GM12878 (cell line): Measurements from ENCODE around the gene FARS2. TPM values are rescaled to one million over a fixed set of nuclear protein-coding genes. Genes with fewer than 3 reads are reported as not detected.

Experiments used
- ATAC-seq: fragments of 200-7000 bp; cut with Tn5 transposase; 3 replicates; pipeline ENCODE4 v1.9.1; 2020; ENCODE audit warnings: mild to moderate bottlenecking, moderate library complexity
- BruUV-seq: library from RNA; stranded (reverse); fragments of 400-500 nt; replicated peaks from 2 replicates; lab custom pipeline; 2021; lab: Mats Ljungman, UMichigan
- CTCF ChIA-PET: fragments of 300-600 bp; sonication (Branson Sonifier 250); formaldehyde crosslinking; extraction: SDS; loops from one replicate; lab custom pipeline; 2021; ENCODE audit warnings: inconsistent platforms; lab: Yijun Ruan, JAX
- POLR2A ChIA-PET: fragments of 350-600 bp; formaldehyde crosslinking; extraction: SDS; loops from one replicate; lab custom pipeline; 2021; ENCODE audit warnings: inconsistent platforms; lab: Charles Lee
- RAD21 ChIA-PET: fragments of 300-600 bp; sonication (Branson Sonifier 250); formaldehyde crosslinking; loops from one replicate; lab custom pipeline; 2023; ENCODE audit warnings: antibody characterized with exemption; ENCODE audit not compliant: unreplicated experiment; lab: Charles Lee
- SMC1A ChIA-PET: fragments of 300-600 bp; sonication (Branson Sonifier 250); formaldehyde crosslinking; loops from one replicate; lab custom pipeline; 2023; ENCODE audit not compliant: unreplicated experiment, uncharacterized antibody; lab: Charles Lee
- DNase-seq: peaks from one replicate; pipeline ENCODE4 v3.0.0-alpha.2; 2011; ENCODE audit warnings: low read depth, low spot score
- FAIRE-seq: peaks from 3 replicates; lab custom pipeline; 2011; peaks lifted over from hg19 to GRCh38; lab: Jason Lieb, UNC
- H2AFZ ChIP-seq: 2 replicates; pipeline ENCODE4 v1.6.0; 2011; ENCODE audit warnings: low read depth, low read length, control low read depth; ENCODE audit not compliant: control insufficient read depth
- H3K27ac ChIP-seq: 2 replicates; pipeline ENCODE4 v1.5.1; 2011; ENCODE audit warnings: control low read depth; ENCODE audit not compliant: control insufficient read depth, insufficient read depth
- H3K27me3 ChIP-seq, 2 experiments: replicated peaks in 1 of 2; 2 replicates each; pipeline versions ENCODE4 v1.6.0 to v1.6.1; 2011; ENCODE audit warnings: low read length in 1 of 2; ENCODE audit not compliant: control insufficient read depth in 2 of 2, insufficient read depth in 2 of 2
- H3K36me3 ChIP-seq, 2 experiments: 2 replicates each; pipeline ENCODE4 v1.5.1; 2011; ENCODE audit warnings: low read length in 1 of 2; ENCODE audit not compliant: control insufficient read depth in 2 of 2, insufficient read depth in 2 of 2
- H3K4me1 ChIP-seq: 2 replicates; pipeline ENCODE4 v1.6.1; 2011; ENCODE audit warnings: mild to moderate bottlenecking, low read length, moderate library complexity, mixed read lengths; ENCODE audit not compliant: control insufficient read depth, insufficient read depth
- H3K4me2 ChIP-seq: 2 replicates; pipeline ENCODE4 v1.6.0; 2011; ENCODE audit warnings: control low read depth; ENCODE audit not compliant: control insufficient read depth, insufficient read depth
- H3K4me3 ChIP-seq: fragments of 200-600 bp; sonication (generic); 2 replicates; pipeline ENCODE4 v1.5.1; 2016
- H3K79me2 ChIP-seq: 2 replicates; pipeline ENCODE4 v1.6.0; 2011; ENCODE audit warnings: low read length; ENCODE audit not compliant: control insufficient read depth, insufficient read depth
- H3K9ac ChIP-seq: 2 replicates; pipeline ENCODE4 v1.8.0; 2011; ENCODE audit warnings: low read length, control low read depth, mixed read lengths; ENCODE audit not compliant: control insufficient read depth, insufficient read depth
- H3K9me3 ChIP-seq: replicated peaks from 3 replicates; pipeline ENCODE4 v1.5.1; 2011; ENCODE audit warnings: mild to moderate bottlenecking, low read length; ENCODE audit not compliant: control insufficient read depth, insufficient read depth
- H4K20me1 ChIP-seq: 2 replicates; pipeline ENCODE4 v1.6.0; 2011; ENCODE audit not compliant: control insufficient read depth, insufficient read depth
- BACH1 ChIP-seq: fragments of 450-650 bp; IDR thresholded peaks from 2 replicates; pipeline ENCODE4 v1.6.1; 2017; ENCODE audit warnings: mild to moderate bottlenecking, borderline replicate concordance
- BCL11A ChIP-seq: IDR thresholded peaks from 2 replicates; pipeline ENCODE4 v1.6.1; 2011; ENCODE audit warnings: low read depth, low read length
- BRCA1 ChIP-seq: IDR thresholded peaks from 2 replicates; pipeline ENCODE4 v1.6.1; 2011; ENCODE audit warnings: low read depth, low read length, improper control_type of control experiment
- CEBPB ChIP-seq, 2 experiments: fragments of 150-350 bp in 1 of 2; IDR thresholded peaks; 2 replicates each; pipeline ENCODE4 v1.6.1; 2012 to 2014; ENCODE audit warnings: low read depth in 2 of 2, low read length in 2 of 2, borderline replicate concordance in 1 of 2, inconsistent platforms in 1 of 2
- CHD4 ChIP-seq: fragments of 200-600 bp; sonication (generic); IDR thresholded peaks from 2 replicates; pipeline ENCODE4 v1.6.1; 2016; ENCODE audit warnings: mild to moderate bottlenecking
- HCFC1 ChIP-seq: fragments of 150-350 bp; IDR thresholded peaks from 2 replicates; pipeline ENCODE4 v1.6.1; 2014; ENCODE audit warnings: low read length
- JUNB ChIP-seq: IDR thresholded peaks from 2 replicates; pipeline ENCODE4 v1.6.1; 2016; ENCODE audit warnings: antibody characterized with exemption, mild to moderate bottlenecking
- KLF5 ChIP-seq: fragments of 450-650 bp; IDR thresholded peaks from 2 replicates; pipeline ENCODE4 v1.6.1; 2014; ENCODE audit warnings: mild to moderate bottlenecking; ENCODE audit not compliant: partially characterized antibody
- MEF2B ChIP-seq: fragments of 450-650 bp; IDR thresholded peaks from 2 replicates; pipeline ENCODE4 v1.6.1; 2018; ENCODE audit warnings: mild to moderate bottlenecking, moderate library complexity; ENCODE audit not compliant: partially characterized antibody, poor library complexity, severe bottlenecking
- NKRF ChIP-seq: fragments of 450-650 bp; conservative IDR thresholded peaks from 2 replicates; pipeline ENCODE4 v1.6.1; 2017; ENCODE audit warnings: mild to moderate bottlenecking, moderate library complexity
- NR2C2 ChIP-seq: IDR thresholded peaks from 2 replicates; pipeline ENCODE4 v1.6.1; 2011; ENCODE audit warnings: borderline replicate concordance, low read depth; ENCODE audit not compliant: control insufficient read depth, insufficient read length
- PML ChIP-seq: IDR thresholded peaks from 2 replicates; pipeline ENCODE4 v1.6.1; 2012; ENCODE audit warnings: low read length, inconsistent platforms
- SMARCA5 ChIP-seq: fragments of 450-650 bp; IDR thresholded peaks from 2 replicates; pipeline ENCODE4 v1.6.1; 2017; ENCODE audit warnings: mild to moderate bottlenecking
- SREBF2 ChIP-seq: IDR thresholded peaks from 2 replicates; pipeline ENCODE4 v1.6.1; 2012; ENCODE audit warnings: mild to moderate bottlenecking, low read length
- SUPT20H ChIP-seq: IDR thresholded peaks from 2 replicates; pipeline ENCODE4 v1.6.1; 2011; ENCODE audit warnings: low read depth, mild to moderate bottlenecking, low read length, moderate library complexity, borderline replicate concordance; ENCODE audit not compliant: control insufficient read depth
- TARDBP ChIP-seq: IDR thresholded peaks from 2 replicates; pipeline ENCODE4 v1.6.1; 2016; ENCODE audit warnings: borderline replicate concordance
- TCF12 ChIP-seq: IDR thresholded peaks from 2 replicates; pipeline ENCODE4 v1.6.1; 2011; ENCODE audit warnings: low read depth, mild to moderate bottlenecking, low read length
- WGBS: methylation state at CpG from one replicate; pipeline ENCODE4 v1.1.6; 2016; ENCODE audit warnings: low lambda C conversion rate; ENCODE audit not compliant: insufficient replicate concordance, insufficient coverage; ENCODE audit errors: missing lambda C conversion rate; 5-methylcytosine and 5-hydroxymethylcytosine counted together
- in situ Hi-C: fragments of 300-500 bp; cut with MboI; formaldehyde crosslinking; loops from 9 replicates; pipeline ENCODE4 v1.14.3; 2018; ENCODE audit warnings: mixed read lengths
- intact Hi-C: fragments of 100-400 bp; cut with micrococcal nuclease; formaldehyde crosslinking; loops from one replicate; pipeline ENCODE4 v1.14.2; 2022; ENCODE audit not compliant: unreplicated experiment
- polyA plus RNA-seq, 11 experiments: library from polyadenylated mRNA; depleted of rRNA in 4 of 11; unstranded in 6 of 11; stranded (reverse) in 5 of 11; fragments of >200 nt; fragmentation: Nextera tagmentation in 4 of 11; fragmentation: Illumina TruSeq in 1 of 11; extraction: Ambion mirVana in 4 of 11; extraction: Trizol in 1 of 11; gene quantifications; 1 replicate in 1 of 11; 2 replicates in 10 of 11; pipeline versions ENCODE4 v1.2.1 to v1.2.3, GENCODE V29; 2011 to 2016; ENCODE audit warnings: inconsistent platforms in 2 of 11, missing spikeins in 2 of 11, low read depth in 1 of 11
- total RNA-seq, 4 experiments: library from RNA; depleted of rRNA in 3 of 4; stranded (reverse); fragments of >200 nt in 3 of 4; fragmentation: Illumina TruSeq in 1 of 4; extraction: Trizol in 1 of 4; gene quantifications; 2 replicates each; pipeline versions ENCODE4 v1.2.1 to v1.2.3, GENCODE V29; 2013 to 2021

The FARS2 gene
- total and polyA plus RNA-seq, 10 of the 15 experiments (the other 5 are each of a cell fraction or from before 2014, with no cell fraction given), result 16.8 to 46.7 (median 25.6) TPM

DNA sequence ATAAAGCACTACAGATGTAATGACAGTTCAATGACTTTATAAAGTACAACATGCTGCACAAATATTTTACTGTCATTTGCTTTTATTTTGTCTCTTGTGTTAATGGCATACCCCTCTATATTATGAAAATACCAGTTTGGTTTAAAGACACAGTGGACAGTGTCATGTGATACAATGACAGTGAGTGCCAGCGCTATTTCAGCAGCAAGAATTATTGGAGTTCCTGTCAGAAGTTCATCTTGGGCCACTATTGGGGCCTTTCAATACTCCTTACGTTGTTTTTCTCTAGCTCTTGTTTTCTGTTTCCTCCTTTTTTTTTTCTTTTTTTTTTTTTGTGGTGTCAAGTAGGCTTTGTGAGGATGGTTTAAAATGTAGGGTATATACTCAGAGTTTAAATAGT, 232.5 kb downstream of the FARS2 start:
- TF ChIP-seq BCL11A (no peak), NKRF (no peak), CHD4 (no peak), SMARCA5 (no peak), MEF2B (no peak), CEBPB (IDR thresholded peaks at IDR 0.05; ENCODE audit: borderline replicate concordance in 1 of 2, low read depth in 2 of 2, low read length in 2 of 2) (no peak), KLF5 (no peak), TCF12 (no peak), NR2C2 (no peak), HCFC1 (no peak), SUPT20H (no peak), PML (no peak), BRCA1 (no peak), TARDBP (no peak), JUNB (no peak), SREBF2 (no peak), BACH1 (no peak)
- SMC1A ChIA-PET, result interaction anchor here (0.6 to 0.7 kb wide), 2 partner anchors 356 to 703 kb away, joined by 3 read pairs; no protein-coding TSS in a partner anchor
- H3K27ac ChIP-seq, result no peak overlapping the region
- WGBS, result 100% methylated on average over 2 of the region's 2 CpGs
- no peak overlapping the region for H3K4me2 ChIP-seq
- no TSS peak for BruUV-seq
- H3K4me1 ChIP-seq, result peaks cover 3% of the 10 kb centered on the region; the same call in 1 of the 2 replicates
- H3K27me3 ChIP-seq, result no peaks in the 10 kb centered on the region
- DNase-seq, result no peak
- CTCF ChIA-PET, result interaction anchor here (1.6 kb wide), 1 partner anchor 14 kb away, joined by 3 read pairs; no protein-coding TSS in a partner anchor
- H4K20me1 ChIP-seq, result no peaks in the 10 kb centered on the region
- no peak overlapping the region for H2AFZ ChIP-seq
- in situ Hi-C loops, result no loop called here
- no peaks in the 10 kb centered on the region for H3K79me2 ChIP-seq
- H3K36me3 ChIP-seq, result no peaks in the 10 kb centered on the region; a peak in 1 of 4 replicates
- RAD21 ChIA-PET, result no interaction called here
- H3K9ac ChIP-seq, result no peak overlapping the region
- H3K4me3 ChIP-seq, result no peak overlapping the region
- POLR2A ChIA-PET, result no interaction called here
- no peaks in the 10 kb centered on the region for H3K9me3 ChIP-seq
- no peak for FAIRE-seq
- ATAC-seq, result no peak
- intact Hi-C loops, result no loop called here
